ENCODE measurements around the gene URI1.

Gene URI1

GRCh38 chr19:29971002-29971401, 29.0 kb downstream of the URI1 start:
- DNase-seq (ENCODE audit: low read depth): no peak

GRCh38 chr19:29971648-29972047, 29.6 kb downstream of the URI1 start:
- DNase-seq (ENCODE audit: low read depth): no peak

- DNase-seq (ENCODE audit: low read depth): no peak
Measured at GRCh38 chr19:29974701-29975100, 32.7 kb downstream of the URI1 start.

GRCh38 chr19:29976151-29976943, 34.3 kb downstream of the URI1 start:
- DNase-seq (ENCODE audit: low read depth): no peak

- DNase-seq (ENCODE audit: low read depth): no peak
Measured at GRCh38 chr19:29978080-29978479, 36.0 kb downstream of the URI1 start.

GRCh38 chr19:29983568-29983967, 41.5 kb downstream of the URI1 start:
- DNase-seq (ENCODE audit: low read depth): no peak

- no peak for DNase-seq (ENCODE audit: low read depth)
Measured at GRCh38 chr19:29985196-29985595, 43.2 kb downstream of the URI1 start.

GRCh38 chr19:29988351-29988750, 46.3 kb downstream of the URI1 start:
- no peak for DNase-seq (ENCODE audit: low read depth)

- no peak for DNase-seq (ENCODE audit: low read depth)
Measured at GRCh38 chr19:29992233-29992867, 50.3 kb downstream of the URI1 start.

GRCh38 chr19:29999490-29999889, 57.5 kb downstream of the URI1 start:
- no peak for DNase-seq (ENCODE audit: low read depth)

GRCh38 chr19:30000862-30001261, 58.8 kb downstream of the URI1 start:
- no peak for DNase-seq (ENCODE audit: low read depth)

- no peak for DNase-seq (ENCODE audit: low read depth)
Measured at GRCh38 chr19:30001301-30001700, 59.3 kb downstream of the URI1 start.

GRCh38 chr19:30001791-30002190, 59.8 kb downstream of the URI1 start:
- no peak for DNase-seq (ENCODE audit: low read depth)

GRCh38 chr19:30003866-30004265, 61.8 kb downstream of the URI1 start:
- no peak for DNase-seq (ENCODE audit: low read depth)

GRCh38 chr19:30004403-30004802, 62.4 kb downstream of the URI1 start:
- DNase-seq (ENCODE audit: low read depth): no peak

- no peak for DNase-seq (ENCODE audit: low read depth)
Measured at GRCh38 chr19:30006207-30006606, 64.2 kb downstream of the URI1 start.

- no peak for DNase-seq (ENCODE audit: low read depth)
Measured at GRCh38 chr19:30008169-30008568, 66.1 kb downstream of the URI1 start.

GRCh38 chr19:30009013-30009412, 67.0 kb downstream of the URI1 start:
- no peak for DNase-seq (ENCODE audit: low read depth)

GRCh38 chr19:30011051-30011578, 69.1 kb downstream of the URI1 start:
- DNase-seq (ENCODE audit: low read depth): no peak

GRCh38 chr19:30014770-30015169, 72.7 kb downstream of the URI1 start:
- no peak for DNase-seq (ENCODE audit: low read depth)

GRCh38 chr19:30017172-30017571, 75.1 kb downstream of the URI1 start:
- DNase-seq (ENCODE audit: low read depth): no peak

GRCh38 chr19:30020189-30020588, 78.2 kb downstream of the URI1 start:
- DNase-seq (ENCODE audit: low read depth): no peak

GRCh38 chr19:30022659-30023058, 80.6 kb downstream of the URI1 start:
- DNase-seq (ENCODE audit: low read depth): no peak
